HG03039 (cell line): ENCODE data around the gene SPATA25.
"Not testable (repeated sequence)": the region's sequence is repeated elsewhere in the genome, so short reads cannot be mapped to it uniquely, and the experiment has no call there.

Source experiments
- ATAC-seq: cut with Tn5 transposase; IDR thresholded peaks from one replicate; pipeline ENCODE4 v1.9.1; 2021; ENCODE audit warnings: mild to moderate bottlenecking, moderate library complexity; ENCODE audit not compliant: unreplicated experiment

The SPATA25 gene

GRCh38 chr20:45917790-45918141 lies 30.3 kb upstream of the SPATA25 start:
- no peak for ATAC-seq

DNA sequence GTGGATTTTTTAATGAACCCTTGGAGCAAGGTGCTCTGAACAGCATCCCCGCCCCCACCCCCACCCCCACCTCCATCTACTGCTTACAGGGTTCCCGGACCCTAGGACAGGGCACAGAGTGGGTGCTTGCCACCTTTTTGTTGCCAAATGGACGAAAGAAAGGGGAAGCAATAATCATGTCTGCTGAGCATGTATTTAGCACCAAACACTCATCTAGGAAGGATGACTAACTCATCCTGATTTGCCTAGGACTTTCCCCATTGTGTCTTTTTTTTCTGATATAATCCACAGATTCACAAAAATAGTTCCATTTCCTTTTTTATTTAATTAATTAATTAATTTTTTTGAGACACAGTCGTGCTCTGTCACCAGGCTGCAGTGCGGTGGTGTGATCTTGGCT lies 25.7 kb upstream of the SPATA25 start:
- ATAC-seq = no peak

- no peak for ATAC-seq
Measured at GRCh38 chr20:45912344-45912682, 24.9 kb upstream of the SPATA25 start.

GRCh38 chr20:45911486-45912343 lies 24.3 kb upstream of the SPATA25 start, which contains the start of gene PLTP:
PLTP (minus strand) TSS chr20:45912155; CDS start chr20:45911452, 703 bp downstream.
- no peak for ATAC-seq

DNA sequence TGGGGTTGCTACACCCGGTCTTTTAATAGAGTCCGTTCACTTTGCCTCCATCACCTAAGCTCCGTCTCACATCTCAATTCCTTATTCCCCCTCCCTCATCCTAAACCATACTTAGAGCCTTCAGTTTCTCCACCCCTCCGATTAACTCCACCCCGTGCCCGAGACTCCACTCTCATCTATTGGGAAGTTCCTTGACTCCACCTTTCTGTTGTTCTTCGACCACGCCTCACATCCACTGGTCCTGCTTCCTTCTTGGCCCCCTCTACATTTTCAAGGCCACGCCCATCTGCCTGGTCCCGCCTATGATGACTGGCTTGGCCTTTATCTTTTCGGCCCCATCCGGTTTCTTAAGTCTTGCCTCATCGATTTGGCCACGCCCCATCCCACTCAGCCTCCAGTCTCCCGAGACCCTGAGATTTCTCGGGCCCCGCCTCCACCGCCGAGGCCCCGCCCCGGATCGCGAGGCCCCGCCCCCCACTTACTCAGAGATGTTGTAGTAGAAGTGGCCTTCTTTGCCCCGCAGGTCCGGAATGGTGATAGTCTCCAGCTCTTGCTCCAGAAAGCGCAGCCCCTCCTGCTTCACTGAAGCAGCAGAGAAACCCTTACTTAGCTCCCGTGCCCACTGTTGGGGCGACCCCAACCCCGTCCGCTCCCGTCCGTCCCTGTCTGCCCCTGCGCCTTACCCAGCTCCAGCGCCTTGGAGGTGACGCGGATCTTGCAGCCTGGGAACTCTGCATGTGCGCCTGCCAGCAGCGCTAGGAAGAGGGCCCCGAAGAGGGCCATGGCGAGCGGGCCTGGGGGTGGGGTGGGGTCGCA lies 23.5 kb upstream of the SPATA25 start:
- ATAC-seq = peak; percentile 87

- ATAC-seq = no peak
Measured at GRCh38 chr20:45909817-45910669, 22.6 kb upstream of the SPATA25 start.

DNA sequence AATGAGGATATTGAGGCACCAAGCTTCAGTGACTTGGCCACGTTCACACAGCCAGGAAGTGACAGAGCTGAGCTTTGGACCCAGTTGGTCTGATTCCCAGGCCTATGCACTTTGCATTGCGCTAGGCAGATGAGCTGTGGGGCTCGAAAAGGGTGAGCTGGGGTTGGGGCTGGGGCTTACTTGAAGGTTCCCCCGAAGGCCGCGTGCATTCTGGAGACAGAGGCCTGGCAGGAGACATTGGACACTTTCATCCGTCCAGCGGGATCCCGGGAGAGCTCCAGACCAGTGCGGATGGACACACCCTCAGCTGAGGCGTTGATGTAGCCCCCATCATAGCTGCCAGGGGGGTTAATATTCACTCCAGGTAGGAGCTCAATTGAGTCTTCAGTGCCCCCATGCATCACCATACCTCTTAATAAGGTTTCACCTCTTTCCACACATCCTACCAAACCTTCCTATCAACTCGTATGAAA lies 21.9 kb upstream of the SPATA25 start:
- no peak for ATAC-seq

- no peak for ATAC-seq
Measured at GRCh38 chr20:45908084-45908483, 20.7 kb upstream of the SPATA25 start.

- no peak for ATAC-seq
Measured at GRCh38 chr20:45907219-45907948, 20.0 kb upstream of the SPATA25 start.

GRCh38 chr20:45905505-45906079 lies 18.2 kb upstream of the SPATA25 start:
- ATAC-seq = no peak

- no peak for ATAC-seq
Measured at GRCh38 chr20:45904583-45905504, 17.4 kb upstream of the SPATA25 start.

DNA sequence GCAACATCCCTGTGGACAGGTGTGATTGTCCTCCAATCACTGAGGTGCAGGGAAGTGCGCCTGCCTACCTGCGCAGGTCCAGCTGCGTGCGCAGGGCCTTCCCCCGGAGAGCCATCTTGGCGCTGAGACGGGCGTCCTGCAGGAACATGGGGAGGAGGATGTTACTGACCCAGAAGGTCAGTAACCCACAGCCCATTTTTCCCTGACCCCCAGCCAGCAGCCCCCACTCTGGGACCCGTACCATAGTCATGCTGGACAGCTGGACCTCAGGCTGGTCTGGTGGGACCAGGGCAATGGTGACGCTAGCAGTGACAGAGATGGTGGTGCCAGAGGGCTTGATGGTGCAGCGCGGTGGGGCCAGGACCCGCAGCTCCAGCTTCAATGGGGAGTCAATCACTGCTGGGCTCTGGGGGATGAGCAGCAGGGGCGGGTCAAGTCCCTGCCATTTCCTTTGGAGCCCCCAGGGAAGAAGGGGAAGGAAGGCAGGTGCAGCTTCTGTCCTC lies 14.8 kb upstream of the SPATA25 start:
- no peak for ATAC-seq

- not testable (repeated sequence) for ATAC-seq
Measured at GRCh38 chr20:45901332-45901731, 13.9 kb upstream of the SPATA25 start.

- ATAC-seq = no peak
Measured at GRCh38 chr20:45899046-45899835, 11.8 kb upstream of the SPATA25 start.

DNA sequence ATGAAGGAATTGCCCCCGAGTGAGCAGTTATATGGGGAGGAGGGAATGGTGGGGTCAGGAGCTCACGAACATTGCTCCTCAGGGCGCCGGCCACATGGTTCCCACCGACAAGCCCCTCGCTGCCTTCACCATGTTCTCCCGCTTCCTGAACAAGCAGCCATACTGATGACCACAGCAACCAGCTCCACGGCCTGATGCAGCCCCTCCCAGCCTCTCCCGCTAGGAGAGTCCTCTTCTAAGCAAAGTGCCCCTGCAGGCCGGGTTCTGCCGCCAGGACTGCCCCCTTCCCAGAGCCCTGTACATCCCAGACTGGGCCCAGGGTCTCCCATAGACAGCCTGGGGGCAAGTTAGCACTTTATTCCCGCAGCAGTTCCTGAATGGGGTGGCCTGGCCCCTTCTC lies 10.9 kb upstream of the SPATA25 start:
- ATAC-seq = no peak

GRCh38 chr20:45897692-45898091 lies 10.3 kb upstream of the SPATA25 start:
- no peak for ATAC-seq

GRCh38 chr20:45897289-45897688 lies 9.9 kb upstream of the SPATA25 start:
- ATAC-seq = no peak

- no peak for ATAC-seq
Measured at GRCh38 chr20:45896641-45897161, 9.3 kb upstream of the SPATA25 start.
